ENCODE measurements around the gene OPALIN. TPM values are rescaled to one million over a fixed set of nuclear protein-coding genes. Genes with fewer than 3 reads are reported as not detected.

Gene OPALIN
- total and polyA plus RNA-seq, 9 of the 15 experiments (the other 6 are each of a cell fraction or from before 2014, with no cell fraction given) = not detected

DNA sequence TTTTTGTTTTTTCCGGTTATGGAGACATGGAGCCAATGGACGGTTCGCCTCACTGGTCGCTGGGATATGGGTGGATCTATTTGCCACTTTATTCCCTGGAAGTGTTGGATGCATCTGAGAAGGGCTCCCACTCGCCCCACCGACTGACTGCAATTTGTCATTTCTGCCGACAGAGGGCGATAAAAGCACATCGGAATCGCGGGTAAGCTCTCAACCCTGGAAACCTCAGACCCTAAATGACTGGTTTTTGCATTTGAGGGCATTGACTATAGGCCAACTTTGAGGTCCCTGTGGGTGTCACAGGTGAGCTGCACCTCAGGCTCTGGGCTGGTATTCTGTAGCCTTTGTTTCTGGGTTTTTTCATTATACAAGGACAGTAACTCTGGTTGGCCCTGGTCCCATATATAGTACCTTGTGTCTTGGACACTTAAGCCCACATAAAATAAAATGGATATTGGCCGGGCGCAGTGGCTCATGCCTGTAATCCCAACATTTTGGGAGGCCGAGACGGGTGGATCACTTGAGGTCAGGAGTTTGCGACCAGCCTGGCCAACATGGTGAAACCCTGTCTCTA lies 11.9 kb upstream of the OPALIN start:
- no peaks in the 10 kb centered on the region for H3K36me3 ChIP-seq (ENCODE audit: control insufficient read depth, insufficient read depth, low read length)
- no peak overlapping the region for H3K27ac ChIP-seq (ENCODE audit: extremely low read depth, low read depth, low read length)
- 0 out of 2 replicates have a peak, but pooled peaks cover 5% of the 10 kb centered on the region for H4K20me1 ChIP-seq (replicated peaks; ENCODE audit: control insufficient read depth, insufficient read depth, low read length)
- BruUV-seq (replicated peaks) = no TSS peak
- in situ Hi-C loops (cut with MboI) (no loop called here), intact Hi-C loops (cut with micrococcal nuclease) (loop anchor here (10.0 kb wide), 1 partner anchor 374 kb away; no protein-coding TSS in a partner anchor)
- no peak overlapping the region for H2AFZ ChIP-seq (ENCODE audit: low read depth, low read length)
- H3K79me2 ChIP-seq (ENCODE audit: control insufficient read depth, insufficient read depth, low read length) = no peaks in the 10 kb centered on the region
- H3K9ac ChIP-seq (ENCODE audit: insufficient read depth in 1 of 2, low read depth in 2 of 2, low read length in 2 of 2) = no peak overlapping the region
- 10% methylated on average over 13 of the region's 16 CpGs for WGBS (ENCODE audit: insufficient coverage, low coverage, missing lambda C conversion rate)
- H3K4me2 ChIP-seq (ENCODE audit: insufficient read depth, low read length) = no peak overlapping the region
- no peaks in the 10 kb centered on the region for H3K9me3 ChIP-seq (replicated peaks; ENCODE audit: control insufficient read depth, insufficient read depth, low read depth, low read length)
- no peak overlapping the region for H3K4me3 ChIP-seq
- ATAC-seq (peak; percentile 80), DNase-seq (ENCODE audit: extremely low read depth in 1 of 4, low spot score in 3 of 4) (peak; percentile 55 to 63 (median 60)), FAIRE-seq (peak; percentile 78)
- POLR2A ChIA-PET = interaction anchor here (0.5 kb wide), 1 partner anchor 45 kb away, joined by 3 read pairs; no protein-coding TSS in a partner anchor
- peaks cover 0 to 14% of the 10 kb centered on the region in 2 experiments; a peak in 2 of 5 replicates for H3K27me3 ChIP-seq (ENCODE audit: control insufficient read depth in 2 of 2, insufficient read depth in 2 of 2, low read length in 2 of 2)
- H3K4me1 ChIP-seq (replicated peaks in 1 of 2; ENCODE audit: control insufficient read depth in 2 of 2, insufficient read depth in 2 of 2, low read length in 2 of 2) = peaks cover 0 to 14% of the 10 kb centered on the region in 2 experiments; a peak in 2 of 5 replicates
- CTCF ChIA-PET (ENCODE audit: low intra/inter-chr PET ratio) = no interaction called here
- H3K9me1 ChIP-seq (ENCODE audit: control insufficient read depth, insufficient read depth, low read length) = no peaks in the 10 kb centered on the region
- TF ChIP-seq ATF4 (CRISPR knock-in tag; IDR thresholded peaks at IDR 0.05) (no peak), THAP7 (CRISPR knock-in tag; IDR thresholded peaks at IDR 0.05) (no peak), ZNF318 (IDR thresholded peaks at IDR 0.05; ENCODE audit: borderline replicate concordance in 1 of 2, low read depth in 1 of 2) (no peak), NR0B1 (IDR thresholded peaks at IDR 0.05; ENCODE audit: partially characterized antibody) (no peak), GTF2F1 (IDR thresholded peaks at IDR 0.05; ENCODE audit: low read depth, low read length) (no peak), RBM34 (IDR thresholded peaks at IDR 0.05; ENCODE audit: borderline replicate concordance, insufficient read depth, low read length) (no peak), LARP7 (IDR thresholded peaks at IDR 0.05) (no peak), PHF21A (IDR thresholded peaks at IDR 0.05; ENCODE audit: borderline replicate concordance, low read depth) (no peak)
- TF ChIP-seq, protein P1, sequence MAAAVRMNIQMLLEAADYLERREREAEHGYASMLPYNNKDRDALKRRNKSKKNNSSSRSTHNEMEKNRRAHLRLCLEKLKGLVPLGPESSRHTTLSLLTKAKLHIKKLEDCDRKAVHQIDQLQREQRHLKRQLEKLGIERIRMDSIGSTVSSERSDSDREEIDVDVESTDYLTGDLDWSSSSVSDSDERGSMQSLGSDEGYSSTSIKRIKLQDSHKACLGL (CRISPR knock-in tag; IDR thresholded peaks at IDR 0.05; ENCODE audit: borderline replicate concordance, poor library complexity, severe bottlenecking) = no peak

All from K562 (cell line).